Mammary microvascular endothelial cell (primary cell): ENCODE measurements around the gene MT1G. TPM values are rescaled to one million over a fixed set of nuclear protein-coding genes. Genes with fewer than 3 reads are reported as not detected.

ENCODE experiments used
- total RNA-seq: library from RNA; depleted of rRNA; stranded (reverse); fragments of >200 nt; gene quantifications from 2 replicates; pipeline ENCODE4 v1.2.3, GENCODE V29; 2015

Gene MT1G
- 0.60 TPM in 1 of 2 replicates, not detected in the other for total RNA-seq

DNA sequence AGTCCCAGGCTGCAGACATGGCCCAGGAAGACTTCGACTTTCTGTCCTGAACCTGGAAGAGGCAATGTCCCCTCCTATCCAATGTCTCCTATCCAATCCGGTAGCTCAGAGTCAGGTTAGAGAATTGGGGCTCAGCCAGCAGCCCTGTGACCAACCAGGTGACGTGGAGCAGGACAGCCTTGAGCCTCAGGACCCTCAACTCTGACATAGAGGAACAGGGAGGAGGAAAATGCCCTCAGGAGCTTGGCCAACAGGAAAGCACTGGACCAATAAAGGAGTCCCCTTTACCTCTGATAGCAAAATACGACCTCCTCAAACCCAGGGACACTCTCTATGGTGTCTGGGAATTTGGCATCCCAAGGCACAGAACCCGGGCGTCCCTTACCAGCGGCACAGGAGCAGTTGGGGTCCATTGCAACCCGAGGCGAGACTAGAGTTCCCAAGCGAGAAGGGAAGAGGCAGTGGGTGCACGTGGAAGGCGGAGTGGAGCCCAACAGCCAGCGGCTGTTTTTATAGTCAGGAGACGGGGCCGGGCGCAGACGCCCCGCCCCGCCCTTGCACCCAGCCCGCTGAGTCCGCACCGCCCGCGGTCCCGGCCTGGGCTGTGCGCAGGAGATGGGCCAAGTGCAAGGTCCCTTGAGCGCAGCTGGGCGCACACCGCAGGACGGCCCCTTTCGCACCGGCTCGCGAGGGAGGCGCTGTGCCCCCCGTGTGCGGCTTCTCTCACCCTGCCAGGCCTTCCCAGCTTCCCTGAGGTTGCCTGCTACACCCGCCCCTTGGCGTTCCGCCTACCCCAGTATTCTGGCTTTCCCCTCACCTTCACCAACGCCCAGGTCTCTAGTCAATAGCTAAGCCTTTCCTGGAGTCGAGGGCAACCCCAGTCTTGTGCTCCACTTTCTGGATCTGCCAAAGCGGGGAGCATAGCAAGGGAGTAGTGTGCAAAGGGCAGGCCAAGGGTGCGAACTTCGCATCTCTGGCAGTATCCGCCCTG, at the start of gene MT1G:
Gene MT1G (minus strand): TSS at position 485 of the 991 bp plus-strand sequence. CDS start 72 bp downstream, at position 413.

DNA sequence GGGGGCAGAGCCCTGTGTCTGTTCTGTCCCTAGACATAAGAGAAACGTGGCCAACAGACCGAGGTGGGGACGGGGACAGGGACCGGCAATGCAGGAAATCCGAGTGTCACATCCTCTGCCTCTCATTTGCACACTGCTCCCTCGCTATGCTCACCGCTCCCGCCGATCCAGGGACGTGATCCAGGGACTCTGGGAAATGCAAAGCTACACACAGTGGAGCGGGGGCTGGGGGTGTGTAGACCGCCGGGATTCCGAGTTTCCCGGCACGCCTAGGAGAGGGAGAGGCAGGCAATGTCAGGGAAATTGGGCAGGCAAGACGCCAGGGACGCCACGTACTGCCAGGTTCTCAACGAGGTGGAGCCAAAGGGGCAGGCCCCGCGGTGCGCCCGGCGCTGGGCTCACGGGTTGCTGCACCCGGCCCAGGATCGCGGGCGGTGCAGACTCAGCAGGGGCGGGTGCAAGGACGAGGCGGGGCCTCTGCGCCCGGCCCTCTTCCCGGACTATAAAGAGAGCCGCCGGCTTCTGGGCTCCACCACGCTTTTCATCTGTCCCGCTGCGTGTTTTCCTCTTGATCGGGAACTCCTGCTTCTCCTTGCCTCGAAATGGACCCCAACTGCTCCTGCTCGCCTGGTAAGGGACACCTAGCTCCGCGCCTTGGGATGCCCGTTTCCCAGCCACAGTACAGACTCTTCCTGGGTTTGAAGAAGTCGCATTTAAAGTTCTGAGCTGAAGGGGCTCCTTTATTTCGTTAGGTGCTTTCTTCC, 14.3 kb upstream of the MT1G start, which contains the start of gene MT1X:
Gene MT1X (plus strand): TSS at position 532 of the 764 bp plus-strand sequence. CDS start 71 bp downstream, at position 603.

DNA sequence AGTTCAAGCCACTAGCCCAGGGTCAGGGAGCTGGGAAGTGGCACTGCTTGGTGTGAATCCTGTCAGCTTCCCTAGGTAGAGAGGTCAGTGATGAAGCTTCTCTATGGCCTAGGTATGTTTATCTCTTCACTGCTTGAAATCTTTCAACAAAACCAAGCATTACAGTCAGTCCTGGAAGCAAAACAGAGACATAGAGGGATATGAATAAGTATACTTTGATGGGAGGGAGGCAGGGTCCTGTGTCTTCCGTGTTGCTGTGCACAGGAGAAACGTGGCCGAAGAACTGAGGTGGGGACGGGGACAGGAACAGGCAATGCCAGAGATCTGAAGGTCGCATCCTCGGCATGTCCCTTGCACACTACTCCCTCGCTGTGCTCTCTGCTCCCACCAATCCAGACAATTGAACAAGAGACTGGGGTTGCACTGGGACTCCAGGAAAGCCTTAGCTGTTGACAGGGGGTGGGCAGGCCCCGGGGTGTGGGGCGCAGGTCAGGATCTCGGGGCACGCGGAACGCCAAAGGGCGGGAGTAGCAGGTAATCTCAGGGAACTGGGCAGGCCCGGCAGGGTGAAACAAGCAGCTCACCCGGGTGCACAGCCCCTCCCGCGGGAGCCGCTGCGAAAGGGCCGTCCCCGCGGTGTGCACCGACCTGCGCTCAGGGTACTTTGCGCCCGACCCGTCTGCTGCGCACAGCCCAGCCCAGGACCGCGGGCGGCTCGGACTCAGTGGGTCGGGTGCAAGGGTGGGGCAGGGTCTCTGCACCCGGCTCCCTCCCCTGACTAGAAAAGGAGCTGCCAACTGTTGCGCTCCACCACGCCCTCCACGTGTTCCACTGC, 1.4 kb upstream of the MT1G start, which contains the start of gene MT1H:
Gene MT1H (plus strand): TSS at position 810 of the 835 bp plus-strand sequence. CDS start 71 bp downstream, outside the sequence.

DNA sequence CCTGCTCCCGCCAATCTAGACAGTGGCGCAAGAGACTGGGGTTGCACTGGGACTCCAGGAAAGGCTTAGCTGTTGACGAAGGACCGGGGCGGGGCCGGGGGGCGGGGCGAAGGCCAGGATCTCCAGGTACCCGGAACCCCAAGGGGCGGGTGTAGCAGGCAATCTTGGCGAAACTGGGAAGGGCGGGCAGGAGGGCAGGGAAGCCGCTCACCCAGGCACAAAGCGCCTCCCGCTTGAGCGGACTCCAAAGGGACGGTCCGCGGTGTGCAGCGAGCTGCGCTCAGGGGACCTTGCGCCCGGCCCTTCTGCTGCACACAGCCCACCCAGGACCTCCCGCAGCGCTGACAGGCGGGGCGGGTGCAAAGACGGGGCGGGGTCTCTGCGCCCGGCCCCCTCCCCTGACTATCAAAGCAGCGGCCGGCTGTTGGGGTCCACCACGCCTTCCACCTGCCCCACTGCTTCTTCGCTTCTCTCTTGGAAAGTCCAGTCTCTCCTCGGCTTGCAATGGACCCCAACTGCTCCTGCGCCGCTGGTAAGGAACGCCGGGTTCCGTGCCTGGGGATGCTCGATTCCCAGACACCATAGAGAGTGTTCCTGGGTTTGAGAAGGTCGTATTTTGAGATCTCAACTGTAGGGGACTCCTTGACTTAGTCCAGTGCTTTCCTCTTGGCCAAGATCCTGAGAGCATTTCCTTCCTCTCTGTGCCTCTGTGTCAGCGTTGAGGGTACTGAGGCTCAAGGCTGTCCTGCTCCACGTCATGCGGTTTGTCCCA, 10.1 kb downstream of the MT1G start, which contains the start of gene MT1F:
Gene MT1F (plus strand): TSS at position 405 of the 772 bp plus-strand sequence. CDS start 100 bp downstream, at position 505.

DNA sequence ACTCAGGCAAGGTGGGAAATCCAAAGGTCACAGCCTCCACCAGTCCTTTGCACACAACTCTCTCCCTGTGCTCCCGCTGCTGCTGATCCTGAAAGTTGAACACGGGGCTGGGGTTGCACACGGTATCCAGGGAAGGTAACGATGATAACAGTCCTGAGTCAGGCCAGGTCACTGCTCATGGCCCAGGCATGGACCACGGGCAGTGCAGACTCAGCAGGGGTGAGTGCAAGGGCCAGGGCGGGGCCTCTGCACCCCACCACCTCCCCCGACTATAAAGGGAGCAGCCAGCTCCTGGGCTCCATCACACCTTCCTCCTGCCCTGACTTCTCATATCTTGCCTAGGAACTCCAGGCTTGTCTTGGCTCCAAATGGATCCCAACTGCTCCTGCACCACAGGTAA, 16.3 kb downstream of the MT1G start, which contains the start of gene MT1B:
Gene MT1B (plus strand): TSS at position 301 of the 400 bp plus-strand sequence. CDS start 68 bp downstream, at position 369.

DNA sequence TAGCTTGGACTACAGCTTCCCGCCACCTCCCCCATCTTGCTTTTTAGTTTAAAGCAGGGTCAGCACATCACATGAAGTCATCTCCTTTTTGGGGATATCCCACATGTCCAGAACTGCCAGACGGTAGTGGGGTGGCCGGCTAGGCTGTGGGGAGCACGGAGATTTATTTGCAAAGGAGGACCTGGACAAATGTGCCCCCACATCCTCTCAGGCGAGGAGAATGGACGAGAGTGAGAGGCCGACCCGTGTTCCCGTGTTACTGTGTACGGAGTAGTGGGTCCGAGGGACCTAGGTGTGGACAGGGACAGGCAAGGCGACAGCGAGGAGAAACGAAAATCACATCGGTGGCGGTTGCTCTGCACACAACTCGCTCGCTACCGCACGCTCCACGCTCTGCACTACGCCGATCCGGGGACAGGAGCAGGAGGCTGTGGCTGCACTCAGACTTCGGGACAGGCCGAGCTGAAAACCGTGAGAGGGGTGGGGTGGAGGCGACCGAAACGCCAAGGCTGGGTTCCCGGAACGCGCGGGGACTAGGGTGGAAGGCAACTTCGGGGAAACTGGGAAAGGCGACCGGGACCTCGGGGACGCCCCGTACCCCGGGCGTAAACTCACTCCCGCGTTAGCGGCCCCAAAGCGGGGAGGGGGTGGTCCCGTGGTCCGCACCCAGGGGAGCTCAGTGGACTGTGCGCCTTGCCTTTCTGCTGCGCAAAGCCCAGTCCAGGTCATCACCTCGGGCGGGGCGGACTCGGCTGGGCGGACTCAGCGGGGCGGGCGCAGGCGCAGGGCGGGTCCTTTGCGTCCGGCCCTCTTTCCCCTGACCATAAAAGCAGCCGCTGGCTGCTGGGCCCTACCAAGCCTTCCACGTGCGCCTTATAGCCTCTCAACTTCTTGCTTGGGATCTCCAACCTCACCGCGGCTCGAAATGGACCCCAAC, 29.8 kb downstream of the MT1G start, which contains the start of gene MT1A:
Gene MT1A (plus strand): TSS at position 853 of the 937 bp plus-strand sequence. CDS start 73 bp downstream, at position 926.

DNA sequence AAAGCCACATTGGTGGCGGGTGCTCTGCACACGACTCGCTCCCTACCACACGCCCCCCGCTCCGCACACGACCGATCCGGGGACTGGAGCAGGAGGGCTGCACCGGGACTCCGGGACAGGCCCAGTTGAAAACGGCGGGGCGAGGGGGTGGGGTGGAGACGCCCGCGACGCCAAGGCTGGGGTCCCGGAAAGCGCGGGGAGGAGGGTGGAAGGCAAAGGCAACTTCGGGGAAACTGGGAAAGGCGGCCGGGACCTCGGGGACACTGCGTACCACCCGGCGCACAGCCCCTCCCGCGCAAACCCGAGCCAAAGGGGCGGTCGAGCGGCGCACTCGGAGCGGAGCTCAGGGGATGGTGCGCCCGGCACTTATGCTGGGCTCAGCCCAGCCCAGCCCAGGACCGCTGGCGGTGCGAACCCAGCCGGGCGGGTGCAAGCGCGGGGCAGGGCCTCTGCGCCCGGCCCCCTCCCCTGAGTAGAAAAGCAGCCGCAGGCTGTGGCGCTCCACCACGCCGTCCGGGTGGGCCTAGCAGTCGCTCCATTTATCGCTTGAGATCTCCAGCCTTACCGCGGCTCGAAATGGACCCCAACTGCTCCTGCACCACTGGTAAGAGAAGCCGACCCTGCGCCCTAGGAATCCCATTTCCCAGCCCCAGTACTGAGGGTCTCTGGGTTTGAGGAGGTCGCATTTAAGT, 35.6 kb downstream of the MT1G start, which contains the start of gene MT1M:
Gene MT1M (plus strand): TSS at position 504 of the 692 bp plus-strand sequence. CDS start 73 bp downstream, at position 577.

DNA sequence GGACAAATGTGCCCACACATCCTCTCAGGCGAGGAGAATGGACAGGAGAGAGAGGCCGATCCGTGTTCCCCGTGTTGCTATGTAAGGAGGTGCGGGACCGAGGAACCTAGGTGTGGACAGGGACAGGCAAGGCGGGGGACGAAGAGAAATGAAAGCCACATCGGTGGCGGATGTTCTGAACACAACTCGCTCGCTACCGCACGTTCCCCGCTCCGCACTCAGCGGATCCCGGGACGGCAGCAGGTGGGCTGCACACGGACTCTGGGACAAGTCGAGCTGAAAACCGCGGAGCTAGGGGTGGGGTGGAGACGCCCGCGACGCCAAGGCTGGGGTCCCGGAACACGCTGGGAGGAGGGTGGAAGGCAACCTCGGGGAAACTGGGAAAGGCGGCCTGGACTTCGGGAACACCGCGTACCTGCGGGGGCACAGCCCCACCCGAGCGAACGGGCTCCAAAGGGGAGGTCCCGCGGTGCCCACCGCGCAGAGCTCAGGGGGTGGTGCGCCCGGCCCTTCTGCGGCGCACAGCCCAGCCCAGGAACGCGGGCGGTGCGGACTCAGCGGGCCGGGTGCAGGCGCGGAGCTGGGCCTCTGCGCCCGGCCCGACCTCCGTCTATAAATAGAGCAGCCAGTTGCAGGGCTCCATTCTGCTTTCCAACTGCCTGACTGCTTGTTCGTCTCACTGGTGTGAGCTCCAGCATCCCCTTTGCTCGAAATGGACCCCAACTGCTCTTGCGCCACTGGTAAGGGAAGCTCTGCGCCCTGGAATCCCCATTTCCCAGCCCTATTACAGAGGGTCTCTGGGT, 42.5 kb downstream of the MT1G start, which contains the start of gene MT1E:
Gene MT1E (plus strand): TSS at position 642 of the 803 bp plus-strand sequence. CDS start 71 bp downstream, at position 713.

Other genes with a start within 250 kb of the MT1G start
- gene AMFR, start 242.5 kb downstream of the MT1G start, total RNA-seq = 101 and 102 TPM in 2 replicates
- 64.6 and 65.8 TPM in 2 replicates for gene NUDT21, start 216.7 kb downstream of the MT1G start, total RNA-seq
- 51.6 and 54.3 TPM in 2 replicates for gene OGFOD1, start 216.5 kb downstream of the MT1G start, total RNA-seq
- gene BBS2, start 148.0 kb downstream of the MT1G start, total RNA-seq = 27.1 and 31.3 TPM in 2 replicates
- gene MT4, start 103.0 kb downstream of the MT1G start, total RNA-seq = not detected in 2 replicates
- gene MT3, start 78.5 kb downstream of the MT1G start, total RNA-seq = not detected in 2 replicates
- gene MT2A, start 59.5 kb downstream of the MT1G start, total RNA-seq = 575 and 702 TPM in 2 replicates
- 230 and 306 TPM in 2 replicates for gene MT1E, start 42.3 kb downstream of the MT1G start, total RNA-seq
- gene MT1M, start 35.4 kb downstream of the MT1G start, total RNA-seq = 4.3 and 13.9 TPM in 2 replicates
- gene MT1A, start 29.4 kb downstream of the MT1G start, total RNA-seq = 14.0 and 20.5 TPM in 2 replicates
- not detected in 2 replicates for gene MT1B, start 16.2 kb downstream of the MT1G start, total RNA-seq
- gene MT1F, start 10.1 kb downstream of the MT1G start, total RNA-seq = 2.0 and 2.9 TPM in 2 replicates
- not detected in 2 replicates for gene MT1H, start 1.7 kb upstream of the MT1G start, total RNA-seq
- gene MT1X, start 14.4 kb upstream of the MT1G start, total RNA-seq = 22.9 and 26.2 TPM in 2 replicates
- gene NUP93, start 62.1 kb upstream of the MT1G start, total RNA-seq = 86.7 and 90.3 TPM in 2 replicates
- 0.20 TPM in 1 of 2 replicates, not detected in the other for gene SLC12A3, start 197.1 kb upstream of the MT1G start, total RNA-seq